NCI-H1092 (cell line): ENCODE results near the gene ATP11C.
"Not testable (repeated sequence)": the region's sequence is repeated elsewhere in the genome, so short reads cannot be mapped to it uniquely, and the experiment has no call there.

Experiments
- DNase-seq: peaks from one replicate; lab custom pipeline; 2025; lab: John Stamatoyannopoulos, UW

Gene ATP11C

DNA sequence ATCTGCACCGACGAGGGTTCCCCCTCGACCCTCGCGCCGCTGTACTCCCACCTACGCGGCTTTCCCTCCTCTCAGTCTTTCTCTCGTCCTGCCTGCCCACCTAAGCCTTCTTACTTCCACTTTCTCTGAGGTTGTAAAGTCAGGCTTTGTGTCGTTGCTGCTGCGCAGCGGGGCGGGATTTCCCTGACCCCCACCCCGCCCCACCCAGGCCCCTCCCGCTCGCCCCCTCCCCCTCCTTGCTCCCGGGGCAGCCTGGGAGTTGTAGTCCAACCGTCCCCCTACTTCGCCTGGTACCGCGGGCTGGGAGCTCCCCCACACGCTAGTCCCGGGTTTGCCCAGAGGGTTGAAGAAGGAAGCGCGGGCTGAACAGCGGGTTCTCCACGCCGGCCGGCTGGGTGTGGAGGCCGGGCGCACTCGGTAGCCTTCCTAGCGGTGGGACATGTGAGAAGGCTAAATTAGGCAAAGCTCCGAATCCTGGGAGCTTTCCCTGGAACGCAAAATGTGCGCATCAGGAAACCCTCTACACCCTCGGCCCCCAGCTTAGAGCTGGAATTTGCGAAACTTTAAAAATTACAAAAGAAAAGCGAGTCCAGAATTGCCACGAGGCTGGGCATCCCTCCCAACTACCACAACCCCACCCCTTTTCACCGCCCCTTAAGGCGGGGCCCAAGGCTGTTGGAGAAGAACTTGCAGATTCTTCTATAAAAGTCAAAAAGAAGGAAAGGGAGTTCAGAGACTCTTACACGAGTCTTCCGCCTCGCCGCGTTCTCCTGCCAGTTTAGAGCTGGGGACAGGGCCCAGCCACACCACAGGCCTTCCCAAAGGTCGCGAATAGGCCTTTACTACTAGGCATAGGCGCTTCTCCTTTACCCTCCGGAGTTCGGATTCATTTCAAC is at the start of gene ATP11C:
ATP11C (minus strand) TSS at position 153 of the 896 bp plus-strand sequence. CDS start 1,011 bp downstream, outside the sequence.
- DNase-seq: peak; percentile 26

GRCh38 chrX:139974471-139974870 is 41.6 kb upstream of the ATP11C start:
- DNase-seq: no peak

DNA sequence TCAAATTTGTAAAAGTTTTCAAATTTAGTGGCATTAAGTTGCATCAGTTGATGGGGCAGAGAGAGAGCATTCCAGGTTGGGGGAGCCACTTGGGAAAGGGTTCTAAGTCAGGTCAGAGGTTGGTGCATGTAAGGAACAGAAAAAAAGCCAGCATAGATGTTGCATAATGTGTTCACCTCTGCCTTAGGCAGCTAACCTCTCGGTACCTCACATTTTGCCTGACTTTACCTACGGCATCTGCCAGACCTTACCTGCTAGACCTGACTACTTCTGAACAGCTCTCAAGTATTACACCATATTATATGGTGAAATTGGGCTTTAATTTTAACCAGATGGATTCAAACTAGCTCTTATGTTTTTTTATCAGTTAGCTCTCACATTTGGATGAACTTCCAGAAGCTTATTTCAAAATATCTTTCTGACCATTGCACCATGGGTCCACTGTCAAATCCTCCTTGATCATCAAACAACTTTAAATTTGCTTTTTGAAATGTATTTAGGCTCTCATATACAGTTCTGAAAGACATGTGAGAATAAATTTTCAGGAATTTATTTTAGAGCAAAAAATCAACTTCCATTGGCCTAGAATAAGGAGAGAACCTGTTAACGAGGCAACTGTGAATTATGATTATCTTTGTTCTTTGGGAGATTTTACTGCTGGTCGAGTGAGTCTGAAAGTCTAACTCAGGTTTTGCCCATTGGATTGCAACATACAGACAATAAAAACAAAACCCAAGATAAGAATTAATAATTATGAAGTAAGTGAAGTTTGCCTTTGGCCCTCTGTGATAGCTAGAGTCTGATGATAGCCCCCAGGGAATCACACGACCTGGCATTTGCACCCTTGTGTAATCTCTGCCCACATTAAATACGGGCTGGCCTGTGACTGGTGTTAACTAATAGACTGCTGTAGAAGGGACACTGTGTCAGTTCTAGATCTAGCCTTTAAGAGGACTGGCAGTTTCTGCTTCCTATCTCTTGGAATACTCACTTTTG is 40.1 kb upstream of the ATP11C start:
- no peak for DNase-seq

GRCh38 chrX:139972113-139972512 is 39.3 kb upstream of the ATP11C start:
- no peak for DNase-seq

DNA sequence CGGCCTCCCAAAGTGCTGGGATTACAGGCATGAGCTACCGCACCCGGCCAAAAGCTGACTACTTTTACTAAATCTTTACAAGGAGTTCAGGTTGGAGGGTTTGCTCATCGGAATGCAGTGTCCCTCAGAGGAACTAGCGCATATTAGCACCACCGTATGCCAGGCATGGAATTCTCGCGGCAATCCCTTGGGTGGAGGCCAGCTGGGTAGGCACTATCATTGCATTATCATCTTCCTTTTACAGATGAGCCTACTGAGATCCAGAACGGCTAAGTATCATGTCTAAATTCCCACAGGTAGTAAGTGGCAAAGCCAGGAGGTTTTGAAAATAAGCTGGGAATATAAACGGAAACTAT is 38.5 kb upstream of the ATP11C start:
- DNase-seq: no peak

GRCh38 chrX:139969286-139969685 is 36.4 kb upstream of the ATP11C start:
- DNase-seq: no peak

DNA sequence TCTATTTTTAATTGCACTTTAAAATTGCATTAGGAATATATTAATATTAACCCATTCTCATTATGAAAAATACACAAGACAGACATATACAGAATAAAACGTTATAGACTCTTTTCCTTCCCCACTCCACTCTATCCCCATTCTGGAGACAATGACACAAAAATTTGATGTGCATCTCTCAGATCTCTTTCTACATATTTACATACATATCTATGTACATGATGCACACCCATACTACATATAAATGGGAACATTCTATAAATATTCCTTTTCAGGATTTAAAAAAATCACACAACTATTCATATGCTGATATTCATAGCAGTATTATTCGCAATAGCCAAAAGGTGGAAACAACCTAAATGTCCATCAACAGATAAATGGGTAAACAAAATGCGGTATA is 34.9 kb upstream of the ATP11C start:
- no peak for DNase-seq

- DNase-seq: no peak
Measured at GRCh38 chrX:139967300-139967699, 34.4 kb upstream of the ATP11C start.

DNA sequence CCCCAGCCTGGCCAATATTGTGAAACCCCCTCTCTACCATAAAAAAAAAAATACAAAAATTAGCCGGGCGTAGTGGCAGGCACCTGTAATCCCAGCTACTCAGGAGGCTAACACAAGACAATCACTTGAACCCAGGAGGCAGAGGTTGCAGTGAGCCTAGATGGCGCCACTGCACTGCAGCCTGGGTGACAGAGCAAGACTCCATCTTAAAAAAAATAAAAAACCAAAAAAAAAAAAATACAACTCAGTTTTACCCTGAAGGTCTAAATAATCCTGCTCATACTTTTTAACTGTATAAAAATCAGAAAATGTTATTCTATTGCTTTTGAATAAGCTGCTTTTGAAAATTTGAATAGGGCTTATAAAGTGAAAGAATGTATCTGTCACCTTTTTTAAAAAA is 33.3 kb upstream of the ATP11C start:
- DNase-seq: not testable (repeated sequence)

- no peak for DNase-seq
Measured at GRCh38 chrX:139965421-139965820, 32.6 kb upstream of the ATP11C start, which contains the start of gene CXorf66. CXorf66 (minus strand) TSS chrX:139965521; CDS start chrX:139965496, 25 bp downstream.

- not testable (repeated sequence) for DNase-seq
Measured at GRCh38 chrX:139961091-139961490, 28.2 kb upstream of the ATP11C start.

GRCh38 chrX:139949703-139950102 is 16.9 kb upstream of the ATP11C start:
- DNase-seq: no peak

DNA sequence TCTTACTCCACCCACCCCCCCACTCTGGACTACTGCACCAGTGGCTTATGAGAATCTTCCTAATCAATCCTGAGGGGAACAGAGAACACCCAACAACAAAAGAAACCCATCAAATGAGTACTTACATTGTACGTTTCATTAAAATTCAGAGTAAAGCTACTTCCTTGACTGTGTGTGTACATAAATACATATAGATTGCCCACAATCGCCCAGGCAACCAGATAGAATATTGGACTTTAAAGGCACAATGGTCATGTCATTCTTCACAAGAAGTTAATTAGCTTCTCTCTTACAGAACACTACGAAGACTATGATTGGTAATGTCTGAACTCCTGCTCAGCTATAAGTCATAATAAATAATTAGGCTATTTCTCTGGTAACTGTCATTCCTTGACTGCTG is 12.2 kb upstream of the ATP11C start:
- DNase-seq: no peak

GRCh38 chrX:139936259-139936658 is 3.4 kb upstream of the ATP11C start:
- DNase-seq: no peak

DNA sequence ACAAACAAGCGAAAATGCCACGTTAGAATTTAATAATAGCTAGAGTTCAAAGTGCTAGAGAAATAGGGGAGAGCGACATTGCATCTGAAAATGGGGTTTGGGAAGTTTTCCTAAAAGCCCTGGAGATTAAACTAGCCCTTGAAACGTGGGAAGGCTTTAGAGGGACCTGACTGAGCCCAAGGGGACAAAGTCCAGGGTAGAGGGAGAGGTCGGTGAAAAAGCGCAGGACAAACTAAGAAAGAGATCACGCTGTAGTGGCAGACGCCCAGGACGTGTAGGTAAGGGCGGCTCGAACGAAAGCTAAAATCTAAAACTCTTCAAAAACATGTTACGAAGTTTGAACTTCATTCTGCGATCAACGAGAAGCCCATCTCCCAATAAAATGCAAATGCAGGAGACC is 1.1 kb upstream of the ATP11C start:
- no peak for DNase-seq

DNA sequence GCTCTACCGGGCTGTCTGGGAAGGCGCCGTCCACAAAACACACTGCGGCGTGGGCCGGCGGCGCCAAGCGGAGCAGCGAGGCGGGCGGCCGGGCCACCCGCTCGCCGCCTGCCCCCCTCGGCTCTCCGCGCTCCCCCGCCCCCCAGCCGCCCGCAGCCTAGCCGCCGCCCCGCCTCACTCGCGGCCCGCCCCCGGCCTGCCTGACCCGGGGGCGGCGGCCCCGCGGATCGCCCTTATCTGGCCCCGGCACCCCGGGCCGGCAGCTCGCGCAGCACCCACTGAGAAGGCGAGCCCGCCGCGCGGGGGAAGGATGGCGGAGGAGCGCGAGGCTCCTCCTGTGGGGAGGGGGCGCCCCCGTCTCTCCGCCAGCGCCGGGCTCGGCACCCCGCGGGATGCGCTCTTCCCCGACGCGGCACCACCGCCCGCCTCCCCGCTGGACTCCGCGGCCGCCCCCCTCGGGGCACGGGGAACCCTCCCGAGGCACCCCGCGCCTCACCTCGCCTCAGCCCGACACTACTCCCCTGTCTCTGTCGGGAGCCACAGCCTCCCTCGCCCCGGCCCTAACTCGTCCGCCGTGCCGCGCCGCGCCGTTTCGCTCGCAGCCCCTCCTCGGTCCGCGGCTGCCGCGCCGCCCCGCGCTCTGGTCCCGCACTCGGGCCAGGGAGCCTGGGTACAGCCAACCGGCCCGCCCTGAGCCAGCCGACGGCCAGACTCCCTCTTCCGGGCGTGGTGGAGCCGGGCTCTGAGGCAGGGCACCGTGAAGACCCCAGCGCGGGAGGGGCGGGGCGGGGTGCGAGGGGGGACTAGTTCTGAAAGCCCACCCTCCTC is 566 bp downstream of the ATP11C start:
- no peak for DNase-seq

DNA sequence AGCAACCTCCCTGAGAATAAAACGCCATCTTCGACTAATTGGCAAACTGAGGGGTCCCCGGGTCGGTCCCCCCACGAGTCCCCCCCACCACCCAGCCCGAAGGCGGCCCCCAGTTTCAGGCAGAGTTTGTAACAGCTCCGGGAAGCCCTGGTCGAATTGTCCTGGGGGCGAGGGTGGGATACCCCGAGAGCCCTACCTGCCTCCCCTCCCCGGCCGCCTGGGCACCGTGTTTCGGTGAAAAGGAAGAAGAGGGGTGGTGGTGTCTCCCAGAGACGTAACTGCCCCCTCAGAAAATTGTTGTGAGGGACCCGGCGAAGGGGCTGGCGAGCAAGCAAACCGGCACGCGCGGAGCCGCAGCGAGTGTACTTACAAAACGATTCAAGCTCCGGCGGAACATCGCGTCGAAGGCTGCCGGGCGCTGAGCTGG is 1.2 kb downstream of the ATP11C start:
- no peak for DNase-seq

- DNase-seq: no peak
Measured at GRCh38 chrX:139930916-139931645, 1.8 kb downstream of the ATP11C start.

- no peak for DNase-seq
Measured at GRCh38 chrX:139930401-139930800, 2.5 kb downstream of the ATP11C start.

DNA sequence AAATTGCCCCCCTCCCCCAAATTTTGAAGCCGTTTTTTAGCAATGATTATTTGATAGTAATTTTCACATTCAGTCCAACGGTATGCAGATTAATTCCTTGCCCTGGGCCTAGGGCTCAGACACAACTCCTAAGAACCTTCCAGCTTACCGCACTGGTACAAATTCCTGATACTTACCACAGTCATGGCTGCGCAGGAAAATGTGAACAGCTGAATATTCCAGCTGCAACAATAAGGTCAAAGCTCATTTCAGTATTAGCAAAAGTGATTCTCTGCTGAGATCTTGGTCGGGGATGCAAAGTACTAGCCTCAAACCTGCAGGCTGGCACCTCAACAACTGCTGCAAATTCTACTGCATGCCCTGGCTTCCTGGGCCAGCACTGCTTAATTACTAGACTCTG is 3.0 kb downstream of the ATP11C start:
- no peak for DNase-seq

GRCh38 chrX:139924696-139925095 is 8.2 kb downstream of the ATP11C start:
- DNase-seq: no peak
